Measurements from ENCODE around the gene NRCAM. TPM values are rescaled to one million over a fixed set of nuclear protein-coding genes. Genes with fewer than 3 reads are reported as not detected.

Gene NRCAM
- total RNA-seq, 1 donor from 2014 or later, result 16.2 TPM

- DNase-seq, result no peak
Measured at GRCh38 chr7:108244110-108244509, 212.1 kb downstream of the NRCAM start.

GRCh38 chr7:108239501-108240225, 216.6 kb downstream of the NRCAM start:
- no peak for DNase-seq

GRCh38 chr7:108236681-108237415, 219.4 kb downstream of the NRCAM start:
- no peak for DNase-seq

GRCh38 chr7:108235451-108236061, 220.7 kb downstream of the NRCAM start:
- no peak for DNase-seq

- DNase-seq, result no peak
Measured at GRCh38 chr7:108234971-108235450, 221.2 kb downstream of the NRCAM start.

- DNase-seq, result no peak
Measured at GRCh38 chr7:108234281-108234680, 222.0 kb downstream of the NRCAM start.

- no peak for DNase-seq
Measured at GRCh38 chr7:108232076-108232475, 224.2 kb downstream of the NRCAM start.

- no peak for DNase-seq
Measured at GRCh38 chr7:108231221-108231620, 225.0 kb downstream of the NRCAM start.

- DNase-seq, result no peak
Measured at GRCh38 chr7:108227366-108227765, 228.9 kb downstream of the NRCAM start.

GRCh38 chr7:108226816-108227299, 229.4 kb downstream of the NRCAM start:
- no peak for DNase-seq

GRCh38 chr7:108225531-108226181, 230.6 kb downstream of the NRCAM start:
- no peak for DNase-seq

- DNase-seq, result no peak
Measured at GRCh38 chr7:108224387-108224786, 231.8 kb downstream of the NRCAM start.

GRCh38 chr7:108222236-108222892, 233.9 kb downstream of the NRCAM start:
- DNase-seq, result peak; percentile 22

GRCh38 chr7:108211382-108212201, 244.6 kb downstream of the NRCAM start:
- DNase-seq, result peak; percentile 39

GRCh38 chr7:108210796-108211195, 245.4 kb downstream of the NRCAM start:
- DNase-seq, result no peak

- DNase-seq, result no peak
Measured at GRCh38 chr7:108205311-108205710, 250.9 kb downstream of the NRCAM start.

- no peak for DNase-seq
Measured at GRCh38 chr7:108204281-108204796, 251.9 kb downstream of the NRCAM start.

GRCh38 chr7:108203537-108203936, 252.7 kb downstream of the NRCAM start:
- peak; percentile 19 for DNase-seq

GRCh38 chr7:108202743-108203142, 253.5 kb downstream of the NRCAM start:
- DNase-seq, result no peak

GRCh38 chr7:108201766-108202165, 254.5 kb downstream of the NRCAM start:
- DNase-seq, result no peak

GRCh38 chr7:108200326-108200725, 255.9 kb downstream of the NRCAM start:
- DNase-seq, result no peak
